ENCODE data around the gene NPY.

DNA sequence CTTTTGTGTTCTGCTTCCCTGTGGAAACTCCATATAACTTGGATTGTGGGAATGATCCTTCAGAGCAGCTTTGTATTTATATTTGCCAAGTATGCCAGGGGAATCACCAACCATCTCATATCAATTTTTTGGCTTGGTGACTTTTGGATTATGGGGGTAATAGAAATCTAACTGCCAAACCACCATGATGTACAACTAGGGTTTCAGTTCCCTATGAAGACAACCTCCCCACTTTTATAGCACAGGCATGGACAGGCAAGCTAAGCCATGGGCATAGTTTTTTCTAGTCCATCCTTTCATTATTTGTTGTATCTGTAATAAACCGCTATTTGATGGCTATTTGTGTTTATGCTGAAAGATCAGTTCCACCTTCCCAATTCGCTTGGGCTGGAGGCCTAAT, 17.7 kb downstream of the NPY start:
- TF ChIP-seq, protein P1, sequence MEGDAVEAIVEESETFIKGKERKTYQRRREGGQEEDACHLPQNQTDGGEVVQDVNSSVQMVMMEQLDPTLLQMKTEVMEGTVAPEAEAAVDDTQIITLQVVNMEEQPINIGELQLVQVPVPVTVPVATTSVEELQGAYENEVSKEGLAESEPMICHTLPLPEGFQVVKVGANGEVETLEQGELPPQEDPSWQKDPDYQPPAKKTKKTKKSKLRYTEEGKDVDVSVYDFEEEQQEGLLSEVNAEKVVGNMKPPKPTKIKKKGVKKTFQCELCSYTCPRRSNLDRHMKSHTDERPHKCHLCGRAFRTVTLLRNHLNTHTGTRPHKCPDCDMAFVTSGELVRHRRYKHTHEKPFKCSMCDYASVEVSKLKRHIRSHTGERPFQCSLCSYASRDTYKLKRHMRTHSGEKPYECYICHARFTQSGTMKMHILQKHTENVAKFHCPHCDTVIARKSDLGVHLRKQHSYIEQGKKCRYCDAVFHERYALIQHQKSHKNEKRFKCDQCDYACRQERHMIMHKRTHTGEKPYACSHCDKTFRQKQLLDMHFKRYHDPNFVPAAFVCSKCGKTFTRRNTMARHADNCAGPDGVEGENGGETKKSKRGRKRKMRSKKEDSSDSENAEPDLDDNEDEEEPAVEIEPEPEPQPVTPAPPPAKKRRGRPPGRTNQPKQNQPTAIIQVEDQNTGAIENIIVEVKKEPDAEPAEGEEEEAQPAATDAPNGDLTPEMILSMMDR (IDR thresholded peaks at IDR 0.05; ENCODE audit: insufficient read depth, low read depth, low read length), result no peak
- TF ChIP-seq EZH2 (IDR thresholded peaks at IDR 0.05; ENCODE audit: insufficient read depth, low read length), result no peak

Data from astrocyte (in vitro differentiated cells and primary cell).